CD4-positive, CD25-positive, alpha-beta regulatory T cell (primary cell): Measurements from ENCODE around the gene SCAPER. TPM values are rescaled to one million over a fixed set of nuclear protein-coding genes. Genes with fewer than 3 reads are reported as not detected.

ENCODE experiments used
- ATAC-seq, 2 donors: fragments of 150-1000 bp; cut with Tn5 transposase; one replicate each; pipeline ENCODE4 v1.10.0; 2021; ENCODE audit warnings: low read depth in 2 of 2, moderate number of reproducible peaks in 2 of 2, moderate library complexity in 1 of 2
- DNase-seq, 3 donors: peaks; one replicate each; pipeline versions ENCODE4 v3.0.0 to v3.0.0-alpha.2; 2012 to 2022; ENCODE audit warnings: mixed read lengths in 1 of 3
- H3K27ac ChIP-seq: one replicate; pipeline ENCODE4 v1.7.0; 2013; ENCODE audit warnings: mild to moderate bottlenecking, low read length; ENCODE audit not compliant: insufficient read depth, poor library complexity, severe bottlenecking
- H3K27me3 ChIP-seq: one replicate; pipeline ENCODE4 v1.7.0; 2013; ENCODE audit warnings: low read length; ENCODE audit not compliant: control insufficient read depth, insufficient read depth
- H3K36me3 ChIP-seq: one replicate; pipeline ENCODE4 v1.7.0; 2013; ENCODE audit warnings: mild to moderate bottlenecking, low read length, moderate library complexity; ENCODE audit not compliant: control insufficient read depth, insufficient read depth
- H3K4me1 ChIP-seq: 2 replicates; pipeline ENCODE4 v1.7.0; 2013; ENCODE audit warnings: mild to moderate bottlenecking, low read length; ENCODE audit not compliant: insufficient read depth, control insufficient read depth, poor library complexity, severe bottlenecking
- H3K4me3 ChIP-seq: one replicate; pipeline ENCODE4 v1.7.0; 2013; ENCODE audit warnings: low read depth, mild to moderate bottlenecking, low read length, moderate library complexity
- H3K9me3 ChIP-seq, 2 experiments: 1 replicate in 1 of 2; 2 replicates in 1 of 2; pipeline ENCODE4 v1.7.0; 2013; ENCODE audit warnings: low read length in 2 of 2, mild to moderate bottlenecking in 1 of 2, moderate library complexity in 1 of 2; ENCODE audit not compliant: control insufficient read depth in 2 of 2
- H3K27ac Mint-ChIP-seq, 3 donors: one replicate each; pipeline ENCODE4 v1.8.0; 2020 to 2022; ENCODE audit warnings: mild to moderate bottlenecking in 3 of 3, mixed read lengths in 3 of 3, moderate library complexity in 2 of 3
- H3K27me3 Mint-ChIP-seq: one replicate; pipeline ENCODE4 v1.8.0; 2022; ENCODE audit warnings: mild to moderate bottlenecking, mixed read lengths
- H3K36me3 Mint-ChIP-seq: one replicate; pipeline ENCODE4 v1.8.0; 2020; ENCODE audit warnings: mixed read lengths
- H3K4me1 Mint-ChIP-seq, 4 donors: one replicate each; pipeline ENCODE4 v1.8.0; 2020 to 2022; ENCODE audit warnings: mixed read lengths in 4 of 4, mild to moderate bottlenecking in 1 of 4
- H3K4me3 Mint-ChIP-seq, 4 donors: one replicate each; pipeline ENCODE4 v1.8.0; 2020 to 2022; ENCODE audit warnings: mild to moderate bottlenecking in 4 of 4, mixed read lengths in 4 of 4, moderate library complexity in 3 of 4
- H3K9me3 Mint-ChIP-seq, 7 donors: one replicate each; pipeline ENCODE4 v1.8.0; 2020 to 2022; ENCODE audit warnings: mixed read lengths in 7 of 7, mild to moderate bottlenecking in 3 of 7, moderate library complexity in 2 of 7
- polyA plus RNA-seq, 4 donors: library from polyadenylated mRNA; unstranded; fragments of 300-500 nt; fragmentation: Illumina TruSeq; gene quantifications; one replicate each; pipeline ENCODE4 v1.2.3, GENCODE V29; 2021
- total RNA-seq: library from RNA; stranded (reverse); gene quantifications from one replicate; pipeline ENCODE4 v1.2.3, GENCODE V29; 2022

The SCAPER gene
- total and polyA plus RNA-seq, 5 donors from 2014 or later = 13.2 to 38.1 (median 14.5) TPM

DNA sequence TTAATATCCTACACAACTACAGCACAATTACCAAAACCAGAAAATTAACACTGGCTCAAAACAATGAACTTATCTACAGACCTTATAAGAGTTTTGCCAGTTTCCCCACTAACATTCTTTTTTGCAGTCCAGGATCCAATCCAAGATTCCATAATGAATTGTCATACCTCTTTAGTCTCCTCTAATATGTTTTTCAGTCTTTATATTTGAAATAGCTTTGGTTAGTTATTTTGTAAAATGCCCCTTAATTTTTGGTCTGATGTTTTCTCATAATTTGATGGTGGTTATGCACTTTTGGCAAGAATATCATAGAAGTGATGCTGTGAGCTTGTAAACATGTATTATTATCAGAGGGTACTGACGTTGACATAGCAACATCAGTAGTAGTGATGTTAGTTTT lies 444.3 kb downstream of the SCAPER start:
- Histone ChIP-seq H3K4me3 (no peak overlapping the region), H3K27me3 (no peaks in the 10 kb centered on the region), H3K36me3 (no peaks in the 10 kb centered on the region), H3K9me3 (peaks cover 0 to 3% of the 10 kb centered on the region in 2 experiments), H3K27ac (no peak overlapping the region), H3K4me1 (no peaks in the 10 kb centered on the region)
- no peak for ATAC-seq
- Mint-ChIP-seq H3K4me3 (no peak overlapping the region), H3K27ac (no peak overlapping the region), H3K36me3 (peaks cover 19% of the 10 kb centered on the region), H3K4me1 (no peaks in the 10 kb centered on the region), H3K9me3 (peaks cover 0 to 5% (median 2%) of the 10 kb centered on the region in 7 donors), H3K27me3 (no peaks in the 10 kb centered on the region)
- no peak for DNase-seq

DNA sequence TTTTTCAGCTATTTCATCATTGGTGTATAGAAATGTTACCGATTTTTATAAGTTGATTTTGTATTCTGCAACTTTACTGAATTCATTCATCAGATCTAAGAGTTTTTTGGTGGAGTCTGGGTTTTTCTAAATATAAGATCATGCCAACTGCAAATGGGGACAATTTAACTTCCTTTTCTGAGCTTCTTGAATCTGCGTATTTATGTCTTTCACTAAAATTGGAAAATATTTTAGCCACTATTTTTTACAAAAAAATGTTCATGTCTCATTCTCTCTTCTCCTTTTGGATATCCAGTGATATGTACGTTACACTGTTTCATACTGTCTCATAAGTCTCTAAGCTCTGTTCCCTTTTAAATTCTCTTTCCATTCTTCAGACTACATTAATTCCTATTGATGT lies 444.8 kb downstream of the SCAPER start:
- ATAC-seq (no peak), DNase-seq (no peak)
- H3K4me1 Mint-ChIP-seq = no peaks in the 10 kb centered on the region
- no peaks in the 10 kb centered on the region for H3K27me3 ChIP-seq
- no peaks in the 10 kb centered on the region for H3K36me3 ChIP-seq
- H3K4me3 ChIP-seq = no peak overlapping the region
- no peaks in the 10 kb centered on the region for H3K27me3 Mint-ChIP-seq
- peaks cover 19% of the 10 kb centered on the region for H3K36me3 Mint-ChIP-seq
- no peak overlapping the region for H3K27ac ChIP-seq
- no peaks in the 10 kb centered on the region for H3K9me3 ChIP-seq
- no peaks in the 10 kb centered on the region for H3K4me1 ChIP-seq
- H3K9me3 Mint-ChIP-seq = peaks cover 0 to 4% (median under 1%) of the 10 kb centered on the region in 7 donors
- no peak overlapping the region for H3K27ac Mint-ChIP-seq
- H3K4me3 Mint-ChIP-seq = no peak overlapping the region

DNA sequence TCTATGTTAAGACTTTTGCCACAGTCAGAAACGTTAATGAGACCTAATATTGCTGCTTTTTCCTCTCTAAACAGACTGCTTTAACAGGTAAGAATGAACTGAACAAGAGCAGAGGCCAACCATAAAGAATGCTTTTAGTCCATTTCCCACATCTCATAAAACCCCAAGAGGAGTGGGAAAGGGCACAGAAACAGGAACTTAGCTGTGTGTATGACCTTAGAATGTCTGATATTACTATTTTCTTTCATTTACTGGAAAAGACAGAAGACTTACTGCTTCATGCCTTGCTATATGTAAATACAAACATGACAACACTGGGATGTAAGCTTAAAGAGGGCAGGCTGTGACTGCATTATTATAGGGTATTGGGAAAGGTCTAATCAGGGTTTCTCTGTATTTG lies 453.6 kb downstream of the SCAPER start:
- no peak overlapping the region for H3K27ac ChIP-seq
- H3K4me3 Mint-ChIP-seq = no peak overlapping the region
- no peaks in the 10 kb centered on the region for H3K27me3 ChIP-seq
- H3K4me1 Mint-ChIP-seq = no peaks in the 10 kb centered on the region
- H3K4me3 ChIP-seq = no peak overlapping the region
- DNase-seq (no peak), ATAC-seq (no peak)
- no peak overlapping the region for H3K27ac Mint-ChIP-seq
- H3K27me3 Mint-ChIP-seq = no peaks in the 10 kb centered on the region
- no peaks in the 10 kb centered on the region for H3K9me3 Mint-ChIP-seq
- H3K36me3 ChIP-seq = no peaks in the 10 kb centered on the region
- H3K36me3 Mint-ChIP-seq = peaks cover 8% of the 10 kb centered on the region
- no peaks in the 10 kb centered on the region for H3K9me3 ChIP-seq
- no peaks in the 10 kb centered on the region for H3K4me1 ChIP-seq

DNA sequence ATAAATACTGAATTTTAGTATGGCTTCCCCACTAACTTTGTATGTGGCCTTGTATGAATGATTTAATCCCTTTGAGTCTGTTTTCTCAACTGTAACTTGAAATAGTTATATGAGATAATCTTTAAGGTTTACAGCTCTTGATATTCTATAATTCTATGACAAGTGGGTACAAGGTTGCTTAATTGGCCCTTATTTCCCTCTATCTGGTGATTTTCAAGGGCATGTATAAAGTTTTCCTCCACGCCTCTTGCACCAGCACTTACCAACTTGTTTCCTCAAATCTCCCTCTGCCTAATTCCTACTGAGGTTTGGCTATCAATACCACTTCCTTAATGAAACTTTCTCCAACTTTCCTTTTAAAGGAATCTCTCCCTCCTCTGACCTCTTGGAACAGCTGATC lies 455.7 kb downstream of the SCAPER start:
- Histone ChIP-seq H3K27ac (no peak overlapping the region), H3K36me3 (no peaks in the 10 kb centered on the region), H3K4me1 (no peaks in the 10 kb centered on the region), H3K4me3 (no peak overlapping the region), H3K9me3 (no peaks in the 10 kb centered on the region), H3K27me3 (no peaks in the 10 kb centered on the region)
- Mint-ChIP-seq H3K27me3 (no peaks in the 10 kb centered on the region), H3K9me3 (no peaks in the 10 kb centered on the region), H3K4me3 (no peak overlapping the region), H3K4me1 (no peaks in the 10 kb centered on the region), H3K27ac (no peak overlapping the region), H3K36me3 (peaks cover 8% of the 10 kb centered on the region)
- DNase-seq = no peak
- no peak for ATAC-seq

DNA sequence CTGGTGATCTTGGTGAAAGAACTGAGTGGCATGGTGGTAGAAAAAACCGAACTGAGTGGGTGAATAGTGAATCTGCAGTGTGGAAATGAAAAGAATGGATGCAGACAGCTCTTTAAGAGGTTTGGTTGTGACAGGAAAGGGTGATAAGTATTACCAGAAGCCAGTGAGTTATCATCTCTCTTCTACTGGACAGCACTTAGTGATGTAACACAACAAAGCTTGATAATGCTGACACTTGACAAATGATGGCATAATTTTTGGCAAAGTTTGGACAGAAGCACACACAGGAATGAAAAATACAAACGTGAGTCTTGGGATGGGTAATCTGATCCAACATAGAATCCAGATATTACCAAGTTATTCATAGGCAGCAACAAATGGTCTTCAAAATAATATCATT lies 456.4 kb downstream of the SCAPER start:
- H3K36me3 Mint-ChIP-seq = peaks cover 8% of the 10 kb centered on the region
- no peak for DNase-seq
- Histone ChIP-seq H3K4me1 (no peaks in the 10 kb centered on the region), H3K9me3 (no peaks in the 10 kb centered on the region), H3K27ac (no peak overlapping the region), H3K4me3 (no peak overlapping the region), H3K36me3 (no peaks in the 10 kb centered on the region), H3K27me3 (no peaks in the 10 kb centered on the region)
- ATAC-seq = no peak
- H3K9me3 Mint-ChIP-seq = no peaks in the 10 kb centered on the region
- no peaks in the 10 kb centered on the region for H3K27me3 Mint-ChIP-seq
- H3K27ac Mint-ChIP-seq = no peak overlapping the region
- no peak overlapping the region for H3K4me3 Mint-ChIP-seq
- H3K4me1 Mint-ChIP-seq = no peaks in the 10 kb centered on the region

DNA sequence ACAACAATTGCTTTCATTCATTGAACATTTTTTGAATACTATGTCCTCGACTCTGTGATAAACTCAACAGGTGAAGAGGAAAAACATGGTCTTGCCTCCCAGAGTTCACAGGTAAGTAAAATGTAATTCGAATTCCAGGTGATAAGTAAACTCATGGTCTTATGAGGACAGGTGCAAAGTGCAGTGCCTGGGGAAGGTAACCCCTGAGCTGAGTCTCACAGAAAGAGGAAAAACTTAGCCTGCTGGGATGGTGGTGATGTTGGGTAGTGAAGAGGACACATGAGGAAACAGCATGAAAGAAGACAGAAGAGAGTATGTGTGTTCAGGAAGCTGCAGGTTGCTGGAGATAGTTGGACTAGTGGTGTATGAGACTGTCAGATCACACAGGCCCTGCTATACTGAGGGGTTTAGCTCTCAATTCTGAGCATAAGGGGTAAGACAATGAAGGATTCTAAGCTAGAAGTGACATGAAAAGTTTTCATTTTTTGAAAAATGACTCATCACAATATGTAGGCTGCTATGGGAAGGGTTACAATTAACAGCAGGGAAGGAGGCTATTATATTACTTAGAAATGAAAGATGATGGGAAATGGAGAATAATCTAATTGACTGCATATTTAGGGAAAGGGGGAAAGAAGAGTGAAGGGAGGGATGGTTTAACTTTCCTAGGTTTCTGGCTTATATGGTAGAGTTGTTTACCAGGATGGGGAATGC lies 457.3 kb downstream of the SCAPER start:
- Histone ChIP-seq H3K9me3 (no peaks in the 10 kb centered on the region), H3K27me3 (no peaks in the 10 kb centered on the region), H3K4me1 (no peaks in the 10 kb centered on the region), H3K36me3 (no peaks in the 10 kb centered on the region), H3K4me3 (no peak overlapping the region), H3K27ac (no peak overlapping the region)
- Mint-ChIP-seq H3K4me3 (no peak overlapping the region), H3K27ac (no peak overlapping the region), H3K9me3 (no peaks in the 10 kb centered on the region), H3K36me3 (peaks cover 8% of the 10 kb centered on the region), H3K27me3 (no peaks in the 10 kb centered on the region), H3K4me1 (no peaks in the 10 kb centered on the region)
- no peak for DNase-seq
- ATAC-seq = no peak

DNA sequence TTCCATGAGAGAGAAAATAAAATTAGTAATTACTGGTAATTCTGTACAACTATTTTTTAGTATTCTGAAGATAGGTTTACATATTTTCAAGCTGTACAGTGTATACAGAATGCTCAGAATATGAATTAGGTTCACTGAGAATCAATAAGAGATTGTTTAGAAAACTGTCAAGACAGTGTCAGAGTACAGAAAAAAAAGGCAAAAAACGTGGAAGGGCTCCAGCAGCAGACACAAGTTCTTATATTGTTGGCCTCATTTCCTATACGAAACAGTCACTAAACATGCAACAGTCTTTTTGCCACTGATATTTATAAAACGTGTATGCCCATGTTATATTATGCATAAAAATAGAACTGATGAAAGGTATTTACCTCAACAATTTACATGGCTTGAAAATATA lies 464.7 kb downstream of the SCAPER start:
- Histone ChIP-seq H3K9me3 (no peaks in the 10 kb centered on the region), H3K36me3 (no peaks in the 10 kb centered on the region), H3K4me3 (no peak overlapping the region), H3K27me3 (no peaks in the 10 kb centered on the region), H3K27ac (no peak overlapping the region), H3K4me1 (no peaks in the 10 kb centered on the region)
- Mint-ChIP-seq H3K27me3 (no peaks in the 10 kb centered on the region), H3K27ac (no peak overlapping the region), H3K9me3 (no peaks in the 10 kb centered on the region), H3K36me3 (peaks cover 8% of the 10 kb centered on the region), H3K4me1 (peaks cover 0 to 2% (median 0%) of the 10 kb centered on the region in 4 donors), H3K4me3 (no peak overlapping the region)
- DNase-seq (no peak), ATAC-seq (no peak)

DNA sequence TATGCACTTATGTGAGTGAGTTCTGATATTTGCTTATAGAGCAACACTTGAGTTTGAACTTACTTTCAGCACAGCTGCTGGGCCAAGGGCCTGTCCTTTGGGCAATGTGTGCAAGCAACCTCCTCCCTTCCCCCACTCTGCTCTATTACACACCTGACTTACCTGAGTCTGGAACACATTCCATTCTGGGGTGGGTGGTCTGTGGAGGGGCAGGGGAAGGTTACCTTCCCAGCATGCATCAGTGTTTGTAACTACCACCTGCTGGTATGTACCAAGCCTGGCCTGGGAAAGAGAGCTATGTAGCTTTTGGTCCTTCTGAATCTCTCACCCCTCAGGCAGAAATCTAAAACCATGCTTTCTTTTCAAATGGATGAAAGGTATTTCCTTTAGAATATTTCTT lies 465.6 kb downstream of the SCAPER start:
- H3K27me3 ChIP-seq = no peaks in the 10 kb centered on the region

More for the DNA sequence above, 465.6 kb downstream of the SCAPER start:
- no peak overlapping the region for H3K27ac Mint-ChIP-seq
- ATAC-seq = no peak
- H3K4me1 Mint-ChIP-seq = peaks cover 0 to 2% (median 0%) of the 10 kb centered on the region in 4 donors
- no peak for DNase-seq
- H3K9me3 Mint-ChIP-seq = peaks cover 0 to 2% (median 0%) of the 10 kb centered on the region in 7 donors
- peaks cover 8% of the 10 kb centered on the region for H3K36me3 Mint-ChIP-seq
- H3K27me3 Mint-ChIP-seq = no peaks in the 10 kb centered on the region
- Histone ChIP-seq H3K4me1 (no peaks in the 10 kb centered on the region), H3K4me3 (no peak overlapping the region), H3K27ac (no peak overlapping the region), H3K36me3 (no peaks in the 10 kb centered on the region), H3K9me3 (no peaks in the 10 kb centered on the region)
- no peak overlapping the region for H3K4me3 Mint-ChIP-seq
